Measurements from ENCODE around the gene NEAT1. TPM values are rescaled to one million over a fixed set of nuclear protein-coding genes. Genes with fewer than 3 reads are reported as not detected.
"Not testable (repeated sequence)": the region's sequence is repeated elsewhere in the genome, so short reads cannot be mapped to it uniquely, and the experiment has no call there.

Gene NEAT1
- total RNA-seq, 1 donor from 2014 or later: 308 TPM

GRCh38 chr11:65452806-65453490 lies 30.4 kb downstream of the NEAT1 start:
- DNase-seq: peak; percentile 89

DNA sequence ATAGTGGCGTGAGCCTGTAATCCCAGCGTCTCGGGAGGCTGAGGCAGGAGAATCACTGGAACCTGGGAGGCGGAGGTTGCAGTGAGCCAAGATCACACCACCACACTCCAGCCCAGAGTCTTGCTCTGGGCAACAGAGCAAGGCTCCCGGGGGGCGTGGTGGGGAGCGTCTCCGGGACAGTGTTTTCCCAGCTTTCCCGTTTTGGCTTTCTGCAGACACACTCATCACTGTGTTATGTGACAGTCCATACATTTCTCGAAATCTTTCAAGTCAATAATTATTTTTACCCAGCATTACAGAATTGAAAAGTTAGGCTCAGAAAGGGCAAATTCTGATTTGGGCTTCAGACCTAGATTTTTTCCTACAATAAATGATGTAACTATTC lies 31.7 kb downstream of the NEAT1 start:
- no peak for DNase-seq

GRCh38 chr11:65454696-65455456 lies 32.3 kb downstream of the NEAT1 start:
- peak; percentile 79 for DNase-seq

- DNase-seq: peak; percentile 62
Observed at GRCh38 chr11:65456418-65456817, 33.8 kb downstream of the NEAT1 start.

GRCh38 chr11:65459552-65459951 lies 37.0 kb downstream of the NEAT1 start:
- DNase-seq: no peak

DNA sequence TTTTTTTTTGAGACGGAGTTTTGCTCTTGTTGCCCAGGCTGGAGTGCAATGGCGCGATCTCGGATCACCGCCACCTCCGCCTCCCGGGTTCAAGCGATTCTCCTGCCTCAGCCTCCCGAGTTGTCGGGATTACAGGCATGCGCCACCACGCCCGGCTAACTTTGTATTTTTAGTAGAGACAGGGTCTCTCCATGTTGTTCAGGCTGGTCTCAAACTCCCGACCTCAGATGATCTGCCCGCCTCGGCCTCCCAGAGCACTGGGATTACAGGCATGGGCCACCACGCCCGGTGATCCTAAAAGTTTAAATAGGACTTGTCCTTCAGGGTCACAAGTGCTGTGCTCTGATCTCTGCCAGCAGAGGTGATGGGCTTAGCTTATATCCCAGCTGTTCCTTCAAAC lies 42.9 kb downstream of the NEAT1 start:
- DNase-seq: not testable (repeated sequence)

- not testable (repeated sequence) for DNase-seq
Observed at GRCh38 chr11:65467306-65467705, 44.7 kb downstream of the NEAT1 start.

GRCh38 chr11:65468874-65469333 lies 46.3 kb downstream of the NEAT1 start:
- no peak for DNase-seq

DNA sequence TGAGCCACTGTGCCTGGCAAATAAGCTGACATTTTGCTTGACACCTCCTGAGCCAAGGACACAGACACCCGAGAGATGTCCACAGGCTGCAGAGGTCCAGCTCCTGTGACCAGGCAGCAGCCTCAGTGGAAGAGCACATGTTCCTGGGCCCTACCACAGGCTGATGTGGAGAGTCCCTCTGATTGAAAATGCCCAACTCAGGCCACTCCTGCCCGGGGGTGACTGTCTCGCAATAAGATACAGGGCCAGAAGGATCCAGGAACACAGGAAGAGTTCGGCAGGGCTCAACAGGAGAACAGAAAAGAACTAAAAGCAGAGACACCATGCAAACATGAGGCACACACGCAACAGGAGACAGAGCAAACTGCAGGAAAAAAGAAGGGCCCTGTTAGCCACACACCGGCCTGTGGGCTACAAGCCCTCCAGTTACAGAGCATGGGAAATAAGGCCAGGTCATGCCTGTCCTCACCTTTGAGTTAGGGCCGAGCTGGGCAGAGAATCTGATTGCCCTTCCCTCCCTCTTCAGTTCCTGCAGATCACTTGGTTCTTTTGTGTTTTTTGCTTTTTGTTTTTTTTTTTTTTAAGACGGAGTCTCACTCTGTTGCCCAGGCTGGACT lies 47.9 kb downstream of the NEAT1 start:
- no peak for DNase-seq

GRCh38 chr11:65471447-65471891 lies 48.9 kb downstream of the NEAT1 start:
- DNase-seq: no peak

- DNase-seq: not testable (repeated sequence)
Observed at GRCh38 chr11:65472588-65473277, 50.1 kb downstream of the NEAT1 start.

GRCh38 chr11:65473278-65473860 lies 50.8 kb downstream of the NEAT1 start:
- no peak for DNase-seq

GRCh38 chr11:65474864-65475263 lies 52.3 kb downstream of the NEAT1 start:
- no peak for DNase-seq

- DNase-seq: no peak
Observed at GRCh38 chr11:65476632-65477148, 54.1 kb downstream of the NEAT1 start.

DNA sequence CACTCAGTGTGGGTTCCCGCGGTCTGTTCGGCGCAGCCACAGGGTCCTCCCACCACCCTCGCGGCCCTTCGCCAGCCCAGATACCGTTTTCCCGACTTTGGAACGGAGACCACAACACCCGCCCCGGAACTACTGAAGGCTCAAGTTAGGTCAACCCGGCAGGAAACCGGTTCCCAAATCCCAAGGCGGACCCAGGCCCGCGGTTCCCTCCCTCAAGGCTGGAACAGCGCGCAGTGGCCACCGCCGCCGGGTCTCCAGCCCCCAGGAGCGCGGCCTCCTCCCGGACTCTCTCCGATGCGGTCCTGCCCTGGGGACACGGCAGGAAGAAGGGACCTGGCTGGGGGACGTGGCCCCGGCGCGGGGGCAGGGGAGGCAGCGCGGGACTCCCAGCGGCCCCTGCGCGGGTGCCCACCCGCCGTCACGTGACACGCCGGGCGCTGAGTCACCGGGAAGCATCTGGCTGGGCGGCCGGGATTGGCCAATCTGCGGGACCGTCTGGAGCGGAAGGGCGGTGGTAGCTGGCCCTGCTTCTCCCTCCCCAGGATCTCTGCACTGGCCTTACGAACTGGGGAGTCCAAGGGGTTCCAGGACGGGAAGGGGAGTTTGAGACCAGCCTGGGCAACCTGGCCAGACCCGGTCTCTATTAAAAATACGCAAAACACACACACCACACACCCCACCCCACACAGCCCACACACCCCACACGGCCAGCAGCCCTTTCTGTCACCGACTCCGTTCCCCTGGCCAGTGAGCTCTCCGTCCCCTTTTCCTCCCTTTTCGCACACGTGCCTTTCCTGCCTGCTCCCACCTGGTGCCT lies 54.8 kb downstream of the NEAT1 start:
- DNase-seq: peak; percentile 93

- no peak for DNase-seq
Observed at GRCh38 chr11:65478388-65479183, 56.0 kb downstream of the NEAT1 start.

- DNase-seq: peak; percentile 85
Observed at GRCh38 chr11:65479184-65480145, 56.9 kb downstream of the NEAT1 start.

DNA sequence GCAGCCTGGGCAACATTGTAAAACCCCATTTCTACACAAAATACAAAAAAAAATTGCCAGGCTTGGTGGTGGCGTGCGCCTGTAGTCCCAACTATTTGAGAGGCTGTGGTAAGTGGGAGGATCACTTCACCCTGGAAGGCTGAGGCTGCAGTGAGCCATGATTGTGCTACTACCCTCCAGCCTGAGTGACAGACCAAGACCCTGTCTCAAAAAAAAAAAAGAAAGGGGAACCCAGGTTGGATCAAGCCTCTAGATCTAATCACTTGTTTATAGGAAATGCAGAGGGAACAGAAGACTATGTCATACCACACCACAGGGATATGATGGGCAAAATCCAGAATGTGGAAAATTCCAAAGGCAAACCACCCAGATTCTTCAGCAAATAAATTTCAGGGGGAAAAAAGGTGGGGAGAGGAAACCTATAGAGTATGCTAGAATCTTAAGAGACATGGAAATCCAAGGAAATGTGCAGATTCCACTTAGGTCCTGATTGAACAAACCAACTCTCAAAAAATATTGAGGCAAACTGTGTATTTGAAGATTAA lies 59.8 kb downstream of the NEAT1 start:
- no peak for DNase-seq

GRCh38 chr11:65485920-65486219 lies 63.3 kb downstream of the NEAT1 start:
- DNase-seq: no peak

All from skin of body (tissue), 2 donors.